ENCODE measurements around the gene IL12RB2. TPM values are rescaled to one million over a fixed set of nuclear protein-coding genes. Genes with fewer than 3 reads are reported as not detected.

Gene IL12RB2
- total and polyA plus RNA-seq, 2 of the 13 experiments (the other 11 are each of a cell fraction or from before 2014, with no cell fraction given) = not detected

- no peaks in the 10 kb centered on the region for H3K9me3 ChIP-seq (ENCODE audit: low read length)
- CTCF ChIA-PET (ENCODE audit: low intra/inter-chr PET ratio, low total read pairs) = no interaction called here
- FAIRE-seq (no peak), DNase-seq (ENCODE audit: low spot score) (no peak), ATAC-seq (no peak)
- WGBS (ENCODE audit: low lambda C conversion rate) = 45% methylated on average over 6 of the region's 6 CpGs
- no peaks in the 10 kb centered on the region for H3K79me2 ChIP-seq (ENCODE audit: insufficient read depth, low read length)
- no peaks in the 10 kb centered on the region for H3K36me3 ChIP-seq (replicated peaks in 1 of 2; ENCODE audit: control insufficient read depth in 1 of 2, insufficient read depth in 2 of 2, low read length in 2 of 2)
- no peak overlapping the region for H3K4me3 ChIP-seq (replicated peaks in 1 of 3; ENCODE audit: insufficient read depth in 1 of 3, low read depth in 2 of 3, low read length in 3 of 3)
- no peak overlapping the region for H3K4me2 ChIP-seq (ENCODE audit: low read depth, low read length)
- no TSS peak for BruUV-seq (replicated peaks)
- no peak overlapping the region for H2AFZ ChIP-seq (ENCODE audit: low read length)
- intact Hi-C loops (cut with micrococcal nuclease; ENCODE audit: unreplicated experiment) = no loop called here
- no peak overlapping the region for H3K27ac ChIP-seq (ENCODE audit: extremely low read length, insufficient read depth, low read length)
- no peaks in the 10 kb centered on the region for H3K4me1 ChIP-seq (ENCODE audit: insufficient read depth, low read length)
- POLR2A ChIA-PET = no interaction called here
- in situ Hi-C loops (cut with HindIII; ENCODE audit: extremely low pct_ligation_motif_present, low pct_unique_long_range_greater_than_20kb) = no loop called here
- H3K27me3 ChIP-seq (ENCODE audit: control insufficient read depth in 1 of 2, insufficient read depth in 2 of 2, low read length in 2 of 2) = no peaks in the 10 kb centered on the region
- H3K9ac ChIP-seq (ENCODE audit: insufficient read depth, low read depth, low read length) = no peak overlapping the region
- H4K20me1 ChIP-seq (ENCODE audit: insufficient read depth, low read length) = no peaks in the 10 kb centered on the region
- TF ChIP-seq ESRRA (CRISPR knock-in tag; IDR thresholded peaks at IDR 0.05; ENCODE audit: low read depth) = no peak
- TF ChIP-seq TMF1 (CRISPR knock-in tag; IDR thresholded peaks at IDR 0.05; ENCODE audit: low read depth) = no peak
- no peak for TF ChIP-seq MYNN (CRISPR knock-in tag; IDR thresholded peaks at IDR 0.05; ENCODE audit: low read depth)
- TF ChIP-seq ZNF598 (CRISPR knock-in tag; IDR thresholded peaks at IDR 0.05; ENCODE audit: borderline replicate concordance) = no peak
- no peak for TF ChIP-seq TERF1 (CRISPR knock-in tag; IDR thresholded peaks at IDR 0.05)
- no peak for TF ChIP-seq CEBPB (IDR thresholded peaks at IDR 0.05; ENCODE audit: borderline replicate concordance, low read depth, low read length)
- TF ChIP-seq MEIS2 (CRISPR knock-in tag; IDR thresholded peaks at IDR 0.05) = no peak
- TF ChIP-seq KLF11 (CRISPR knock-in tag; IDR thresholded peaks at IDR 0.05) = no peak
- TF ChIP-seq, protein P1, sequence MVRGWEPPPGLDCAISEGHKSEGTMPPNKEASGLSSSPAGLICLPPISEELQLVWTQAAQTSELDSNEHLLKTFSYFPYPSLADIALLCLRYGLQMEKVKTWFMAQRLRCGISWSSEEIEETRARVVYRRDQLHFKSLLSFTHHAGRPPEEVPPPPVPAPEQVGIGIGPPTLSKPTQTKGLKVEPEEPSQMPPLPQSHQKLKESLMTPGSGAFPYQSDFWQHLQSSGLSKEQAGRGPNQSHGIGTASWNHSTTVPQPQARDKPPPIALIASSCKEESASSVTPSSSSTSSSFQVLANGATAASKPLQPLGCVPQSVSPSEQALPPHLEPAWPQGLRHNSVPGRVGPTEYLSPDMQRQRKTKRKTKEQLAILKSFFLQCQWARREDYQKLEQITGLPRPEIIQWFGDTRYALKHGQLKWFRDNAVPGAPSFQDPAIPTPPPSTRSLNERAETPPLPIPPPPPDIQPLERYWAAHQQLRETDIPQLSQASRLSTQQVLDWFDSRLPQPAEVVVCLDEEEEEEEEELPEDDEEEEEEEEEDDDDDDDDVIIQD (CRISPR knock-in tag; IDR thresholded peaks at IDR 0.05; ENCODE audit: low read depth) = no peak
- TF ChIP-seq ZFY (CRISPR knock-in tag; IDR thresholded peaks at IDR 0.05) = no peak
- TF ChIP-seq RCOR2 (CRISPR knock-in tag; IDR thresholded peaks at IDR 0.05) = no peak
- TF ChIP-seq, protein P2, sequence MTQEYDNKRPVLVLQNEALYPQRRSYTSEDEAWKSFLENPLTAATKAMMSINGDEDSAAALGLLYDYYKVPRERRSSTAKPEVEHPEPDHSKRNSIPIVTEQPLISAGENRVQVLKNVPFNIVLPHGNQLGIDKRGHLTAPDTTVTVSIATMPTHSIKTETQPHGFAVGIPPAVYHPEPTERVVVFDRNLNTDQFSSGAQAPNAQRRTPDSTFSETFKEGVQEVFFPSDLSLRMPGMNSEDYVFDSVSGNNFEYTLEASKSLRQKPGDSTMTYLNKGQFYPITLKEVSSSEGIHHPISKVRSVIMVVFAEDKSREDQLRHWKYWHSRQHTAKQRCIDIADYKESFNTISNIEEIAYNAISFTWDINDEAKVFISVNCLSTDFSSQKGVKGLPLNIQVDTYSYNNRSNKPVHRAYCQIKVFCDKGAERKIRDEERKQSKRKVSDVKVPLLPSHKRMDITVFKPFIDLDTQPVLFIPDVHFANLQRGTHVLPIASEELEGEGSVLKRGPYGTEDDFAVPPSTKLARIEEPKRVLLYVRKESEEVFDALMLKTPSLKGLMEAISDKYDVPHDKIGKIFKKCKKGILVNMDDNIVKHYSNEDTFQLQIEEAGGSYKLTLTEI (CRISPR knock-in tag; conservative IDR thresholded peaks at IDR 0.05) = no peak
- no peak for TF ChIP-seq SP5 (CRISPR knock-in tag; IDR thresholded peaks at IDR 0.05; ENCODE audit: borderline replicate concordance, low read depth)
- TF ChIP-seq ZHX2 (IDR thresholded peaks at IDR 0.05; ENCODE audit: low read depth) = no peak
- no peak for TF ChIP-seq ZHX2 (CRISPR knock-in tag; IDR thresholded peaks at IDR 0.05; ENCODE audit: borderline replicate concordance)
- no peak for TF ChIP-seq ZNF382 (CRISPR knock-in tag; IDR thresholded peaks at IDR 0.05; ENCODE audit: borderline replicate concordance)
Measured at GRCh38 chr1:67336783-67337182, 29.1 kb downstream of the IL12RB2 start.
